Islet of Langerhans (tissue), 1 donor: ENCODE measurements around the gene TMSB10.
"Not testable (repeated sequence)": the region's sequence is repeated elsewhere in the genome, so short reads cannot be mapped to it uniquely, and the experiment has no call there.

ENCODE experiments used
- FAIRE-seq: peaks from one replicate; lab custom pipeline; 2011; peaks lifted over from hg19 to GRCh38; lab: Jason Lieb, UNC

Gene TMSB10

DNA sequence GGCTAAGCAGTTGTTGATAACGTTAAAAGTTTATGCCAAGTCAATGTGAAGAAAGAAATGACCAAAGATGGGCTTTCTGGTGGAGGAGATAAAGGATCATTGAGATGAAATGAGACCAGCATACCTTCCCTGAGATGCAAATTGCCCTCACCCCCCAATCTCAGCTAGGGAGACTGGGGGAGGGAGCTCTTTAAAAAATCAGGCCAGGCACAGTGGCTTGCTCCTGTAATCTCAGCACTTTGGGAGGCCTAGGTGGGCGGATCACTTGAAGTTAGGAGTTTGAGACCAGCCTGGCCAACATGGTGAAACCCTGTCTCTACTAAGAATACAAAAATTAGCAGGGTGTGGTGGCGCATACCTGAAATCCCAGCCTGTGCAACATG lies 34.6 kb downstream of the TMSB10 start:
- no peak for FAIRE-seq

GRCh38 chr2:84940831-84941412 lies 35.5 kb downstream of the TMSB10 start:
- FAIRE-seq, result no peak

- no peak for FAIRE-seq
These were observed 36.7 kb downstream of the TMSB10 start for GRCh38 chr2:84942166-84942565.

GRCh38 chr2:84942964-84943421 lies 37.5 kb downstream of the TMSB10 start:
- FAIRE-seq, result no peak

DNA sequence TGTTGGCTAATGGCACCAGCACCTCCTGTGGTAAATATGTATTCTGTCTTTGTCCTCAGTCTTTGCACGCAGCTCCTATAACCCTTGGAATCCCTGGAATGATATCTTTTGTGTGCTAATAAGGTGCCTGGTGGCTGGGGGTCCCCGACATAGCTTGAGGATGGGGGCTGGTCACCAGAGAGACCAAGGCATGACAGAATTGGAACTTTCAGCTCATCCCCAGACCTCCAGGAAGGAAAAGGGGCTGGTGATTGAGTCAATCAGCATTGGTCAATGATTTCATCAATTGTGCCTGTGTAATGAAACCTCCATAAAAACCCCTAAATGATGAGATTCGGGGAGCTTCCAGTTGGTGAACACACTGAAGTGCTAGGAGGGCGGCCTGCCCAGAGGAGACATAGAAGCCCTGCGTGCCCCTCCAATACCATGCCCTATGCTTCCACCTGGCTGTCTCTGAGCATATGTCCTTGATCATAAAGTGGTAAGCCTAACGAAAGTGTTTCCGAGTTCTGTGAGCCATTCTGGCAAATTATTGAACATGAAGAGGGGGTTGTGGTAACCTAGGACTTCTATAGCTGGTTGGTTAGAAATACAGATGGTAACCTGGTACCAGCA lies 38.9 kb downstream of the TMSB10 start:
- FAIRE-seq, result no peak

GRCh38 chr2:84945838-84946203 lies 40.4 kb downstream of the TMSB10 start:
- not testable (repeated sequence) for FAIRE-seq

DNA sequence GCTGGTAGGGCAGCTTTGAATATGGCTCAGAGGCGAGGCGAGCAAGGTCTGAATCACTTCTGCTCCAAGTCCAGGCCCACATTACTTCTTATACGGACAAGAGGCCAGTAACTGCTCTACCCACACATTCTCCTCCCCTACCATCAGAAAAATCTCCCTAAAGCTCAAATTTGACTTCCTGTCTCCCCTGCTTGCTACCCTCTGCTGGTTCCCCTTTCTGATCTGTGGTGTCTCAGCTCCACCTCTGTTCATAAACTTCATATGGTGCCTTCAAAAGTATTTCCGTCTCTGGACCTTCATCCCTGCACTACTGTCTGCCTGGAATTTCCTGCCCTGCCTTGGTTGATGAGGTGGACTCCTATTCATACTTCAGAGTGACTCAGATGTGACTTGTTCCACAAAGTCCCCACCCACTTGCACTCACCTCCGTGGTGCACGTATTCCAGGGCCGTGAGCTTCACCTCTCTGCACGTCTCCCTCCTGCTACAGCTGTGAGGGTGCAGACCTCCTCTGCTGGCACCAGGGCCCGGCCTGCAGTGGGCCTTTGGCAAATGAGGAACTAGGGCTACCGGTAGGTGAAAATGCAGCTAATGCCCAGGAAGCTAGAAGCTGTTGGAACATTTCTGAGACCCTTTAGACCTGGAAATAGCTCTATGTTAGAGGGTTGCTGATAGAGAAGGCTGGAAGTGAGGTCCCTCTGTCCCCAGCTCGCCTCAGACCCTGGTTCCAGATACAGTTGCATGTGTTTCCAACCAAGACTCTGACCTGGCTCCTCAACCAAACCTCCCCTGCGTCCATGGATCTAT lies 41.0 kb downstream of the TMSB10 start:
- no peak for FAIRE-seq

DNA sequence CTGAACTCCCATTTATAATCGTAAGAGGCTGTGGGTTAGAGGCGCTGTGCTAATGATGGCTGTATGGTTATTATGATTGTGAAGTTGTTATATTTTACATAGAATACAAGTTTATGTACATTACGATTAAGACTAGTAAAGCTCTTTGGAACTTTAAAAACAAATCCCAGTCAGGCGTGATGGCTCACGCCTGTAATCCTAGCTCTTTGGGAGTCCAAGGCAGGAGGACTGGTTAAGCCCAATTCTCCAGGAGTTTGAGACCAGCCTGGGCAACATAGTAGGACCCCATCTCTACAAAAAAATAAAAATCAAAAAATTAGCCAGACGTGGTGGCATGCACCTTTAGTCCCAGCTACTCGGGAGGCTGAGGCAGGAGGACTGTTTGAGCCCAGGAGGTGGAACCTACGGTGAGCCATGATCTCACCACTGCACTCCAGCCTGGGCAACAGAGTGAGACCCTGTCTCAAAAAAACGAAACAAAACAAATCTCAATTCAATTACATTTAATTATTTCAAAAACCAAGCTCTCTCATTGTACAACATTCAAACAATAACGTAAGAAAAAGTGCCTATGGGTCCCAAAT lies 41.6 kb downstream of the TMSB10 start:
- FAIRE-seq, result no peak

DNA sequence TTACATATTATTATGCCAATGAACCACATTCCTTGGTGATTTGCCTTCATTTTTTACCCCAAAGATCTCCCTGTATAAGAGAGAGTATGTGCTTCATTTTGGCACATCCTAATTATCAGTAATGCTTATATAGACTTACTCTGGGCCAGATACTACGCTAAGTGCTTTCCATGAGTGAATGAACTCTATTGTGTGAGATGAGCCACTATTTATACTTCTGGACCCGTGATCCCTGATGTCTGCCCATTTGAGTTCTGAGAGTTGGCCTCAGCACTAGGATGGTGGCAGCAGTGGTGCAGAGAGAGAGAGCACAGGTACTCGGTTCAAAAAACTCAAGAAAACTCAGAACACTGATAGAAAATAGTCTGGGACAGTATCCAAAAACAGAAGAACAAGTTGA lies 48.1 kb downstream of the TMSB10 start:
- no peak for FAIRE-seq

DNA sequence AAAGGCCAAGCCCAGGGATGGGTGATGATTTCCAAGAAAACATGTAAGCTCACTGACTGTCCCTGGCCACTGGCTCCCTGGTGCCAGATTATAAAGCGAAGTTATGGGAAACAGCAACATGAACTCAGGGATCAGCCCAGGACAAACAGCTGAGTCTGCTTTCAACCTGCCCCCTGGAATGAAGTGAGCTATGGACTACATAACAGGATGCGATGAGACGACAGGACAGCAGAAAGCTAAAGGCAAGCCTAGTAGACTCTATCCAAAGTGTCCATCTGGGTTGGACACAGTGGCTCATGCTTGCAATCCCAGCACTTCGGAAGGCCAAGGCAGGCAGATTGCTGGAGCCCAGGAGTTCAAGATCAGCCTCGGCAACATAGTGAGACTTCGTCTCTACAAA lies 48.9 kb downstream of the TMSB10 start:
- no peak for FAIRE-seq
